GM20000 (cell line): ENCODE measurements around the gene ADCY5.

Experiments
- DNase-seq: peaks from one replicate; pipeline ENCODE4 v3.0.0; 2012; ENCODE audit warnings: low spot score
- CTCF ChIP-seq: IDR thresholded peaks from 2 replicates; pipeline ENCODE4 v1.5.1; 2012; ENCODE audit warnings: mild to moderate bottlenecking, control low read depth; ENCODE audit errors: extremely low read depth, missing control alignments

ADCY5 gene

DNA sequence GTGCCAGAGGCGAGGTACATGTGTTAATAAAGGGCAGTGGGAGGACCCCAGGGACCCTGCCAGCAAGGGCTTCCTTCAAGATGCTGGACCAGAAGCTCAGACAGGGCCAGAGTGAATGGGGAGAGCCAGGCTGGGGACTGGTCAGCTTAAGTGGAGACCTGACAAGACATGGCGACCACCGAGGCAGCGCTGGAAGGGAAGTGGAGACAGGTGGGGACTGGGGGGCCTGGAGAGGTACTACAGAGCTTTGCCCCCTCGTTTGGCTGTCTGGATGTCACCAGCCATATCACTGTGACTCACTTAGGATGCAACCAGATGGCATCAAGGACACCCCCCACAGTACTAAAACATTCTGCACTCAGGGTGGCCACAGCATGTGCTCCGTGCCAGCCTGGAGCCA is 97.9 kb downstream of the ADCY5 start:
- no peak for DNase-seq
- TF ChIP-seq CTCF, result no peak

- no peak for DNase-seq
- no peak for TF ChIP-seq CTCF
Measured at GRCh38 chr3:123349566-123350435, 99.1 kb downstream of the ADCY5 start.

DNA sequence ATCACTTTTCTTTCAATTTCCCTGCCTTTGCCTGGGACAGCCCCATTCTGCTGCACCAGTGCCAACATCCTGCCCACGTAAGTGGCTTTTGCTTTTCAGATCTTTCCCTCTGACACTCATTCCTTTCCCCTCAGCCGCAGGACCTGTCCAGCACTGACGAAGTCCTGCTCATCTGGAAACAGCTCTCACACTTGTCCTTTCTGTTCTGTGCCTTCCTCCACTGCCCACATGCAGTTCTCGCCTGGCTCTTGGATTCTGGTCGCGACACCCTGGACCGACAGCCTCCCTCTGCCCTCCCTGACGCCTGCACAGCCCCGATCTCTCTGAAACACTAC is 99.7 kb downstream of the ADCY5 start:
- TF ChIP-seq CTCF, result no peak
- DNase-seq, result no peak

- no peak for TF ChIP-seq CTCF
- DNase-seq, result no peak
Measured at GRCh38 chr3:123348471-123349200, 100.3 kb downstream of the ADCY5 start.

DNA sequence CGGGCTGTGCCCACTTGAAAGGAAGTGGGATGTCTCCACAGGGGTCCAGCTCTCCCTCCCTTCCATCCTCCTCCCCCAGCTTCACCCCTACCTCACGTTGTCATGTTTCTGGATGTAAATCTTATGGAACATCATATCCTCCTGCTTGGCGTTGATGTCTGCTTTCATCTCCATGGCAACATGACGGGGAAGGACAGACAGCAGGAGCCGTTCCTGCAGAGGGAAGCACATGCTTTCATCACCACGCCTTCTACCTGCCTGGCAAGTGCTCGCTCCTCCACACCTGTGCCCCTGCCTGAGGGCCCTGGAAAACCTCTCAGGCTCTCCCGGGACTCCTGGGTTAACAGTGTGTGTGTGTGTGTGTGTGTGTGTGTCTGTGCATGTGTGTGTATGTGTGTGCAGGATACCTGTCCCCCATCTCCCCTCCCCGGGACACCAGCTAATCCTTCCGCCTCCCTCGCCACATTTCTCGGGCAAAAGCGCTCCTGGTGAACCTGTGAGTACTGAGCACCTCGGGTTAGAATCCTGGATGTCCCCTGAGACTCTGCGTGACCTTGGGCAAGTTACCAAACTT is 101.1 kb downstream of the ADCY5 start:
- DNase-seq, result no peak
- TF ChIP-seq CTCF, result no peak

GRCh38 chr3:123347205-123347604 is 101.7 kb downstream of the ADCY5 start:
- TF ChIP-seq CTCF, result no peak
- no peak for DNase-seq

DNA sequence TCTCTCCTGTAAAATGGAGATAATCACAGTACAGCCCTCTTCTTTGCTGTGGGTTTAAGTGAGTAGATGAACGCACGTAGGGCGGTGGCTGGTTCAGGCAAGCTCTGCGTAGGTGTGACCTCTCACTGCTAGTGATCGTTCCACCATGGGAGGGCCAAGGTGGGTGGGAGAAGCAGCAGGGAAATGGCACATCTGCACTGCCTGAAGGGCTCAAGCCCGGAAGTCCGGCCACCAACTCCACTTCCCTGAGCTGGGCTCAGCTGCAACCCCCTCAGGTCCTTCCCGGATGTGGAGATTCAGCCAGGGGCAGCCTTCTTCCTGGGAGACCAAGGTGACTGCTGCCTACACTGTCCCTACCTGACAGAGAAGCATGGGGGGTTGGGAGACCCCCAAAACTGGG is 102.9 kb downstream of the ADCY5 start:
- DNase-seq, result no peak
- no peak for TF ChIP-seq CTCF
